Right atrium auricular region (tissue), 2 donors: ENCODE measurements around the gene PM20D2. TPM values are rescaled to one million over a fixed set of nuclear protein-coding genes. Genes with fewer than 3 reads are reported as not detected.
"Not testable (repeated sequence)": the region's sequence is repeated elsewhere in the genome, so short reads cannot be mapped to it uniquely, and the experiment has no call there.

Experiments
- DNase-seq: peaks from one replicate; pipeline ENCODE4 v3.0.0-alpha.2; 2019; ENCODE audit warnings: low spot score
- H3K27ac ChIP-seq, 2 donors: fragments of 200-600 bp; sonication (generic); 1 replicate in 1 of 2; 2 replicates in 1 of 2; pipeline ENCODE4 v1.5.1; 2016 to 2019
- H3K27me3 ChIP-seq, 2 donors: fragments of 200-600 bp; sonication (generic); one replicate each; pipeline versions ENCODE4 v1.5.1 to v1.6.0; 2017 to 2019
- H3K36me3 ChIP-seq: fragments of 200-600 bp; sonication (generic); one replicate; pipeline ENCODE4 v1.5.1; 2016
- H3K4me1 ChIP-seq, 2 donors: fragments of 200-600 bp; sonication (generic); one replicate each; pipeline versions ENCODE4 v1.5.1 to v1.6.0; 2017 to 2019
- H3K4me3 ChIP-seq, 2 donors: fragments of 200-600 bp; sonication (generic); 1 replicate in 1 of 2; 2 replicates in 1 of 2; pipeline ENCODE4 v1.5.1; 2017 to 2019; ENCODE audit warnings: mild to moderate bottlenecking in 1 of 2, moderate library complexity in 1 of 2
- H3K9me3 ChIP-seq, 2 donors: fragments of 200-600 bp; sonication (generic); one replicate each; pipeline ENCODE4 v1.5.1; 2019
- total RNA-seq, 2 donors: library from RNA; depleted of rRNA; stranded (reverse); fragments of >200 nt; gene quantifications; one replicate each; pipeline ENCODE4 v1.1.0, GENCODE V29; 2016
- TF ChIP-seq, protein P1 (sequence below), 2 donors: fragments of 200-600 bp; sonication (generic); IDR thresholded peaks; one replicate each; pipeline ENCODE4 v1.5.1; 2019; ENCODE audit warnings: antibody characterized with exemption in 2 of 2

The PM20D2 gene
- total RNA-seq, 2 donors from 2014 or later = 13.3 to 15.5 TPM

DNA sequence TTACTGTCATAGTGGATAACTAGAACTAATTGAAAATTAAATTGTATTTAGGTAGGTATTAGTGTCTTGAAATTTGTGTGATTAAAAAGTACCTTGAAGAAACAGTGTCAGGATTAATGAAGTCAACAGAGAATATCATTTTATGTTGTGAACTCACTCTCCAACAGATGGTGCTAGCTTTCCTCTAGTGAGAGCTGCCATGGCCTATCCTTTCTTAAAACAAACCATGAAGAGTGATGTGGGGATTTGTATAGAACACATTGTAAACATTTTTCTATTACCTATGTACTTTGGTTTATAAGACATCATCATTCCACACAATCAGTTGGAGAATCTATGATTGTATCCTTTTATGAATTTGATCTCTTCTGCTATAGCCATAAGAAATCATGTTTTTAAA is 23.2 kb upstream of the PM20D2 start:
- Histone ChIP-seq H3K27me3 (no peaks in the 10 kb centered on the region), H3K4me3 (no peak overlapping the region), H3K27ac (no peak overlapping the region), H3K4me1 (no peaks in the 10 kb centered on the region), H3K9me3 (no peaks in the 10 kb centered on the region), H3K36me3 (no peaks in the 10 kb centered on the region)
- TF ChIP-seq, protein P1, sequence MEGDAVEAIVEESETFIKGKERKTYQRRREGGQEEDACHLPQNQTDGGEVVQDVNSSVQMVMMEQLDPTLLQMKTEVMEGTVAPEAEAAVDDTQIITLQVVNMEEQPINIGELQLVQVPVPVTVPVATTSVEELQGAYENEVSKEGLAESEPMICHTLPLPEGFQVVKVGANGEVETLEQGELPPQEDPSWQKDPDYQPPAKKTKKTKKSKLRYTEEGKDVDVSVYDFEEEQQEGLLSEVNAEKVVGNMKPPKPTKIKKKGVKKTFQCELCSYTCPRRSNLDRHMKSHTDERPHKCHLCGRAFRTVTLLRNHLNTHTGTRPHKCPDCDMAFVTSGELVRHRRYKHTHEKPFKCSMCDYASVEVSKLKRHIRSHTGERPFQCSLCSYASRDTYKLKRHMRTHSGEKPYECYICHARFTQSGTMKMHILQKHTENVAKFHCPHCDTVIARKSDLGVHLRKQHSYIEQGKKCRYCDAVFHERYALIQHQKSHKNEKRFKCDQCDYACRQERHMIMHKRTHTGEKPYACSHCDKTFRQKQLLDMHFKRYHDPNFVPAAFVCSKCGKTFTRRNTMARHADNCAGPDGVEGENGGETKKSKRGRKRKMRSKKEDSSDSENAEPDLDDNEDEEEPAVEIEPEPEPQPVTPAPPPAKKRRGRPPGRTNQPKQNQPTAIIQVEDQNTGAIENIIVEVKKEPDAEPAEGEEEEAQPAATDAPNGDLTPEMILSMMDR (IDR thresholded peaks at IDR 0.05) = peak in 1 of 2 donors; percentile 63
- no peak for DNase-seq

- not testable (repeated sequence) for DNase-seq, H3K36me3 ChIP-seq, H3K4me1 ChIP-seq, H3K27me3 ChIP-seq, H3K4me3 ChIP-seq, H3K27ac ChIP-seq, H3K9me3 ChIP-seq
Measured at GRCh38 chr6:89128256-89128671, 17.6 kb upstream of the PM20D2 start.

- Histone ChIP-seq H3K4me1 (no peaks in the 10 kb centered on the region), H3K27me3 (no peaks in the 10 kb centered on the region), H3K36me3 (no peaks in the 10 kb centered on the region), H3K27ac (no peak overlapping the region), H3K9me3 (no peaks in the 10 kb centered on the region), H3K4me3 (no peak overlapping the region)
- TF ChIP-seq, protein P1 (IDR thresholded peaks at IDR 0.05) = no peak
- DNase-seq = no peak
Measured at GRCh38 chr6:89131599-89131998, 14.3 kb upstream of the PM20D2 start.

DNA sequence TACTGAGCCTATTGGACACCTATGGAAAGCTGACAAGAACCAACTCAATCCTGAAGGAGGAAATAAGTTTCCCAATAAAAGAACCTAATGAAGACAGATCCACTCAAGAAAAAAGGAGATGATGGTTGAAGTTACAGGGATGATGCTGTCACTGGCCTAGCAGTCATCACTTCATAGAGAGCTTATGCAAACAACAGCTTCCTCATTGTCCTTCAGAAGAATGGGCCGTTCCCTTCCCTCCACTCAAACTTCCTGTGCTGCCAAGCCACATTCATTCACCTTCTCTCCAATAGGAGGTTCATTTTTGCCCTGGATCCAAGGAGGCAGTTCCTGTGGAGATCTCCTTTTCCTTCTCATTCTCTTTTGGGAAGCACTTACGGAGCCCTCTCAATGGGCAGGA is 13.8 kb upstream of the PM20D2 start:
- H3K9me3 ChIP-seq = no peaks in the 10 kb centered on the region
- no peak overlapping the region for H3K27ac ChIP-seq
- no peaks in the 10 kb centered on the region for H3K4me1 ChIP-seq
- H3K36me3 ChIP-seq = no peaks in the 10 kb centered on the region
- TF ChIP-seq, protein P1 (IDR thresholded peaks at IDR 0.05) = no peak
- no peak for DNase-seq
- H3K4me3 ChIP-seq = no peak overlapping the region
- no peaks in the 10 kb centered on the region for H3K27me3 ChIP-seq

DNA sequence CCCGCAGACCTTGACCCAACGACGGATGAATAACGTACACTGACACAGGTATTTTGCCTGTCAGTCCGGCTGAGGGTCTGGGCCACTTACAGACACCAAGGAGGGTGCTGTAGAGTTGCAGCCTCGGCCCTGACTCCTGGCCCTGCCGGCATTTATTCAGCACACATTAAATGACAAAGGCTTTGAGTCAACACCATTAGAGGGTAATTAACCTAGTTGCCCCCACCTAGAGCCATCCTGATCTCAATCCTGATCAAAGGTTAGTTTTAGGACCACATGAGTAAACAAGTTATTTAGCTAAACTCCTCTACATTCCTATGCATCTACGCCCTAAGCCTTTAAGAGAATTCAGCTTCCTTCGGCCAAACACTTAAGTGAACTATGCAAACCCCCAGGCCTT is 11.9 kb upstream of the PM20D2 start:
- TF ChIP-seq, protein P1 (IDR thresholded peaks at IDR 0.05) = no peak
- Histone ChIP-seq H3K9me3 (no peaks in the 10 kb centered on the region), H3K36me3 (no peaks in the 10 kb centered on the region), H3K27me3 (no peaks in the 10 kb centered on the region), H3K27ac (no peak overlapping the region), H3K4me3 (no peak overlapping the region), H3K4me1 (no peaks in the 10 kb centered on the region)
- no peak for DNase-seq

DNA sequence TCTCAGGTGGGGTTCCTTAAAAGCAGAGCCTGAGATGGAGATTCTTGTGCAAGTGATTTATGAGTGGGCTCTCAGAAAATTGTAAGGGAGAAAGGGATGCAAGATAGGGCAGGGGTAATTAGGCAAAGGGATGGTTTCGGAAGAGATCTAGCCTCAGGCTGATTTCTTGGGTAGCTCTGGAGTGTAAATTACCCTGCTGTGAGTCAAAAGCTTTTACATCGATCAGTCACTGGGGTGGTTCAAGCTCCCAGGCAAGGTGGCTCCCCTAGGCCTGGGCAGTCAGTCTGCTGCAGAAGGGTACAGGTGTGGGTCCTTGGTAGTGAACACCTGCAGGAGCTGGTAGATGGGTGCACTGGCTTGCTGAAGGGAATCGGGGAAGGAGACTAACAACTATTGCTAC is 11.1 kb upstream of the PM20D2 start:
- Histone ChIP-seq H3K4me3 (no peak overlapping the region), H3K36me3 (no peaks in the 10 kb centered on the region), H3K4me1 (no peaks in the 10 kb centered on the region), H3K27me3 (no peaks in the 10 kb centered on the region), H3K27ac (no peak overlapping the region), H3K9me3 (no peaks in the 10 kb centered on the region)
- DNase-seq = no peak
- TF ChIP-seq, protein P1 (IDR thresholded peaks at IDR 0.05) = no peak
